HG03520 (cell line): Measurements from ENCODE around the gene GUSB.

Experiments
- ATAC-seq: cut with Tn5 transposase; IDR thresholded peaks from one replicate; pipeline ENCODE4 v1.9.1; 2021; ENCODE audit warnings: mild to moderate bottlenecking, moderate library complexity; ENCODE audit not compliant: unreplicated experiment

The GUSB gene

GRCh38 chr7:65938336-65938895 lies 43.6 kb downstream of the GUSB start:
- ATAC-seq = no peak

GRCh38 chr7:65937296-65937695 lies 44.7 kb downstream of the GUSB start:
- ATAC-seq = no peak

GRCh38 chr7:65931685-65932084 lies 50.3 kb downstream of the GUSB start:
- no peak for ATAC-seq

- ATAC-seq = no peak
Observed at GRCh38 chr7:65927489-65928448, 54.2 kb downstream of the GUSB start.

- ATAC-seq = no peak
Observed at GRCh38 chr7:65926588-65926987, 55.4 kb downstream of the GUSB start.

- no peak for ATAC-seq
Observed at GRCh38 chr7:65925040-65925439, 57.0 kb downstream of the GUSB start.

GRCh38 chr7:65924193-65924592 lies 57.8 kb downstream of the GUSB start:
- ATAC-seq = no peak

GRCh38 chr7:65923316-65923715 lies 58.7 kb downstream of the GUSB start:
- no peak for ATAC-seq

- ATAC-seq = no peak
Observed at GRCh38 chr7:65915921-65916657, 65.9 kb downstream of the GUSB start.

- no peak for ATAC-seq
Observed at GRCh38 chr7:65912237-65912636, 69.8 kb downstream of the GUSB start.
